IMR-90 (cell line): Measurements from ENCODE around the gene TNS3. TPM values are rescaled to one million over a fixed set of nuclear protein-coding genes. Genes with fewer than 3 reads are reported as not detected.

Experiments
- ATAC-seq: fragments of 200-7000 bp; cut with Tn5 transposase; 2 replicates; pipeline ENCODE4 v1.9.1; 2020; ENCODE audit warnings: low read depth, mild to moderate bottlenecking, moderate library complexity
- BruUV-seq: library from RNA; stranded (reverse); fragments of 400-500 nt; replicated peaks from 2 replicates; lab custom pipeline; 2021; lab: Mats Ljungman, UMichigan
- CTCF ChIA-PET: fragments of 300-600 bp; formaldehyde crosslinking; extraction: SDS; loops from one replicate; lab custom pipeline; 2021; ENCODE audit warnings: antibody characterized with exemption; lab: Yijun Ruan, JAX
- POLR2A ChIA-PET: fragments of 300-600 bp; sonication (Branson Sonifier 250); formaldehyde crosslinking; loops from one replicate; lab custom pipeline; 2022; ENCODE audit warnings: antibody characterized with exemption; ENCODE audit not compliant: unreplicated experiment; lab: Charles Lee
- DNase-seq: peaks from one replicate; pipeline ENCODE4 v3.0.0; 2013
- H2AFZ ChIP-seq: replicated peaks from 2 replicates; pipeline ENCODE3; 2013; ENCODE audit warnings: low read length, mild to moderate bottlenecking; ENCODE audit not compliant: poor library complexity
- H2AK5ac ChIP-seq: 2 replicates; pipeline ENCODE4 v1.6.1; 2013; ENCODE audit warnings: low read depth, low read length, inconsistent platforms
- H2AK9ac ChIP-seq: replicated peaks from 2 replicates; pipeline ENCODE3; 2013; ENCODE audit warnings: mild to moderate bottlenecking, low read depth, low read length, moderate library complexity; ENCODE audit not compliant: poor library complexity
- H2BK120ac ChIP-seq: 2 replicates; pipeline ENCODE4 v1.6.1; 2013; ENCODE audit warnings: low read depth, low read length, inconsistent platforms
- H2BK15ac ChIP-seq: 3 replicates; pipeline ENCODE4 v1.6.1; 2013; ENCODE audit warnings: low read depth, low read length, inconsistent platforms
- H2BK20ac ChIP-seq: 2 replicates; pipeline ENCODE4 v1.6.1; 2013; ENCODE audit warnings: low read depth, mild to moderate bottlenecking, inconsistent platforms, low read length, moderate library complexity
- H2BK5ac ChIP-seq: 2 replicates; pipeline ENCODE4 v1.6.1; 2013; ENCODE audit warnings: mild to moderate bottlenecking, low read depth, low read length, inconsistent platforms; ENCODE audit not compliant: poor library complexity, severe bottlenecking
- H3K14ac ChIP-seq: replicated peaks from 2 replicates; pipeline ENCODE4 v1.6.1; 2013; ENCODE audit warnings: low read depth, low read length, inconsistent platforms
- H3K18ac ChIP-seq: 2 replicates; pipeline ENCODE4 v1.6.1; 2013; ENCODE audit warnings: low read depth, low read length, control low read depth
- H3K23ac ChIP-seq: 2 replicates; pipeline ENCODE4 v1.6.1; 2013; ENCODE audit warnings: low read depth, low read length, inconsistent platforms
- H3K27ac ChIP-seq: 2 replicates; pipeline ENCODE4 v1.5.1; 2013; ENCODE audit warnings: mild to moderate bottlenecking, control low read depth, low read length; ENCODE audit not compliant: insufficient read depth
- H3K27me3 ChIP-seq: 2 replicates; pipeline ENCODE4 v1.6.1; 2013; ENCODE audit warnings: low read length; ENCODE audit not compliant: control insufficient read depth, insufficient read depth
- H3K36me3 ChIP-seq: 2 replicates; pipeline ENCODE4 v1.6.1; 2013; ENCODE audit warnings: low read length, mixed read lengths; ENCODE audit not compliant: control insufficient read depth, insufficient read depth
- H3K4ac ChIP-seq: 2 replicates; pipeline ENCODE4 v1.6.1; 2013; ENCODE audit warnings: low read depth, low read length, inconsistent platforms
- H3K4me1 ChIP-seq: 2 replicates; pipeline ENCODE4 v1.6.1; 2013; ENCODE audit warnings: low read length, mixed read lengths; ENCODE audit not compliant: control insufficient read depth, insufficient read depth
- H3K4me2 ChIP-seq: 2 replicates; pipeline ENCODE4 v1.6.1; 2013; ENCODE audit warnings: low read depth, mild to moderate bottlenecking, control low read depth, low read length, moderate library complexity
- H3K4me3 ChIP-seq: 2 replicates; pipeline ENCODE4 v1.5.1; 2013; ENCODE audit warnings: low read depth, mild to moderate bottlenecking, control low read depth, low read length, moderate library complexity; ENCODE audit not compliant: insufficient read depth
- H3K56ac ChIP-seq: 2 replicates; pipeline ENCODE4 v1.6.1; 2013; ENCODE audit warnings: low read length, inconsistent platforms; ENCODE audit not compliant: insufficient read depth; ENCODE audit errors: extremely low read depth
- H3K79me1 ChIP-seq, 2 experiments: 2 replicates each; pipeline ENCODE4 v1.6.1; 2013; ENCODE audit warnings: low read length in 2 of 2, inconsistent platforms in 1 of 2, low read depth in 1 of 2
- H3K9ac ChIP-seq: 2 replicates; pipeline ENCODE4 v1.6.1; 2013; ENCODE audit warnings: low read depth, low read length, control low read depth
- H3K9me1 ChIP-seq: 2 replicates; pipeline ENCODE4 v1.6.1; 2013; ENCODE audit warnings: low read length, inconsistent platforms; ENCODE audit not compliant: insufficient read depth
- H3K9me3 ChIP-seq: 2 replicates; pipeline ENCODE4 v1.6.1; 2013; ENCODE audit warnings: low read length; ENCODE audit not compliant: control insufficient read depth, insufficient read depth
- H4K20me1 ChIP-seq: 2 replicates; pipeline ENCODE4 v1.6.1; 2013; ENCODE audit warnings: low read length, inconsistent platforms; ENCODE audit not compliant: insufficient read depth
- H4K5ac ChIP-seq: 2 replicates; pipeline ENCODE4 v1.6.1; 2013; ENCODE audit warnings: mild to moderate bottlenecking, low read depth, low read length, control low read depth
- H4K8ac ChIP-seq, 2 experiments: 2 replicates each; pipeline ENCODE4 v1.6.1; 2013; ENCODE audit warnings: low read depth in 2 of 2, low read length in 2 of 2, control low read depth in 1 of 2, inconsistent platforms in 1 of 2
- H4K91ac ChIP-seq: 2 replicates; pipeline ENCODE4 v1.6.1; 2013; ENCODE audit warnings: low read depth, low read length, inconsistent platforms; ENCODE audit not compliant: insufficient read depth
- BHLHE40 ChIP-seq: fragments of 150-350 bp; IDR thresholded peaks from 2 replicates; pipeline ENCODE4 v1.6.1; 2016; ENCODE audit warnings: mild to moderate bottlenecking, low read depth, low read length
- CEBPB ChIP-seq: IDR thresholded peaks from 2 replicates; pipeline ENCODE4 v1.6.1; 2012; ENCODE audit warnings: low read depth, low read length, improper control_type of control experiment
- CHD1 ChIP-seq: IDR thresholded peaks from 2 replicates; pipeline ENCODE4 v1.6.1; 2012; ENCODE audit warnings: low read depth, low read length, improper control_type of control experiment
- FOS ChIP-seq: fragments of 150-350 bp; IDR thresholded peaks from 2 replicates; pipeline ENCODE4 v1.6.1; 2016; ENCODE audit warnings: low read depth, low read length
- MAZ ChIP-seq: IDR thresholded peaks from 2 replicates; pipeline ENCODE4 v1.6.1; 2012; ENCODE audit warnings: low read depth, mild to moderate bottlenecking, low read length, improper control_type of control experiment, moderate library complexity, borderline replicate concordance
- MXI1 ChIP-seq: IDR thresholded peaks from 2 replicates; pipeline ENCODE4 v1.6.1; 2012; ENCODE audit warnings: low read depth, mild to moderate bottlenecking, low read length, moderate library complexity, borderline replicate concordance
- NFE2L2 ChIP-seq: fragments of 150-350 bp; IDR thresholded peaks from 2 replicates; pipeline ENCODE4 v1.6.1; 2016; ENCODE audit warnings: low read depth, mild to moderate bottlenecking, low read length
- POLR2A ChIP-seq: IDR thresholded peaks from 2 replicates; pipeline ENCODE4 v1.6.1; 2012; ENCODE audit warnings: mild to moderate bottlenecking, low read depth, low read length
- RAD21 ChIP-seq: IDR thresholded peaks from 2 replicates; pipeline ENCODE4 v1.6.1; 2012; ENCODE audit warnings: low read length, improper control_type of control experiment
- RFX5 ChIP-seq: IDR thresholded peaks from 2 replicates; pipeline ENCODE4 v1.8.0; 2012; ENCODE audit warnings: low read depth, mild to moderate bottlenecking, low read length, moderate library complexity
- WGBS, 2 experiments: methylation state at CpG; one replicate each; pipeline versions ENCODE4 v1.1.5 to v1.1.7; 2013; ENCODE audit warnings: missing lambda C conversion rate in 2 of 2; ENCODE audit not compliant: insufficient read length in 1 of 2; ENCODE audit errors: extremely low coverage in 2 of 2; 5-methylcytosine and 5-hydroxymethylcytosine counted together
- dilution Hi-C: fragments of 300-500 bp; cut with HindIII; formaldehyde crosslinking; loops from one replicate; pipeline ENCODE4 v1.14.3; 2018; ENCODE audit warnings: low sequenced_read_pairs; ENCODE audit not compliant: unreplicated experiment
- in situ Hi-C: fragments of 300-500 bp; cut with MboI; formaldehyde crosslinking; loops from 3 replicates; pipeline ENCODE4 v1.14.3; 2019; ENCODE audit warnings: low sequenced_read_pairs, inconsistent platforms, mixed read lengths
- intact Hi-C: fragments of 100-400 bp; cut with micrococcal nuclease; formaldehyde crosslinking; loops from 2 replicates; pipeline ENCODE4 v1.10.0; 2022
- polyA plus RNA-seq, 3 experiments: library from polyadenylated mRNA; depleted of rRNA; stranded (reverse); fragments of >200 nt; gene quantifications; 2 replicates each; pipeline ENCODE4 v1.2.3, GENCODE V29; 2012; ENCODE audit warnings: low replicate concordance in 1 of 3
- total RNA-seq: library from RNA; depleted of rRNA; stranded (reverse); fragments of >200 nt; gene quantifications from 2 replicates; pipeline ENCODE4 v1.2.3, GENCODE V29; 2012
- TF ChIP-seq, protein P1 (sequence below): fragments of 150-350 bp; IDR thresholded peaks from 2 replicates; pipeline ENCODE4 v1.6.1; 2017; ENCODE audit warnings: mild to moderate bottlenecking, antibody characterized with exemption, low read length, low read depth

TNS3 gene
- total and polyA plus RNA-seq, 2 of the 4 experiments (the other 2 are of a cell fraction): 64.3 to 79.2 TPM

DNA sequence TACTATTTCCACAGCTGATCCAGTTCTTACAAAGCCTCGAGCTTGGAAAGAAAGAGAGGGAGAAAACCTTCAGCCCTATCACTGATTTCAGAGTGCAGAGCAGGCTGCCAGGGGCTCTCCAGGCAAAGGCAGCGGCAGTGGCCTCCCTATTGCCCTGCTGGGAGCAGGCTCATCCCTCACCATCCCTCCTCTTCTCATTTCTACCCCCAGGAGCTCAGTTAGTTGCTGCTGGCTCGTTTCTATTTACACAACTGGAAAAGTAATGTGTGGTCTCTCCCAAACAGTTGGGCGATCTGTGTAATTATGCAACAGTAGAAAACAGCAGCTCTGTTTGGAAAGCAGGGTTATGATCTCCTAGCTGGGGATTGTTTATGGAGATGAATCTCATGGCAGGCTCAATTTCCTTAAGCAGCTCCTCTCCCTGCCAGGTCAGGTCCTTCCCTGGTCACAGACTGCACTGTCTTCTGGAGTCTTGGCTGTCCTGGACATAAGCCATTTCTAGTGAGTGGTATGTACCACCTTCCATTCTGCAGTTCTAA, 28.7 kb upstream of the TNS3 start:
- Histone ChIP-seq H3K4me1 (peaks cover 19% of the 10 kb centered on the region), H3K23ac (peak overlapping the region; percentile 69), H4K8ac (peak overlapping the region; percentile 64 to 91; a peak in 3 of 4 replicates), H3K79me1 (0 out of 4 replicates have a peak, but pooled peaks cover 0 to 3% of the 10 kb centered on the region in 2 experiments), H4K20me1 (no peaks in the 10 kb centered on the region; the same call in 1 of the 2 replicates), H2BK20ac (peak overlapping the region; percentile 93), H3K9me1 (peaks cover 20% of the 10 kb centered on the region), H3K4ac (peak overlapping the region; percentile 95), H3K4me2 (peak overlapping the region; percentile 28), H2AFZ (peak overlapping the region; percentile 55), H3K14ac (peak overlapping the region; percentile 84), H3K27me3 (no peaks in the 10 kb centered on the region; the same call in 1 of the 2 replicates), H3K18ac (peak overlapping the region; percentile 77), H4K91ac (peak overlapping the region; percentile 95), H3K56ac (peak overlapping the region; percentile 96), H2BK120ac (peak overlapping the region; percentile 95), H3K9ac (peak overlapping the region; percentile 49), H3K9me3 (no peaks in the 10 kb centered on the region), H2BK15ac (peak overlapping the region; percentile 48; the same call in 2 of the 3 replicates), H3K27ac (peak overlapping the region; percentile 86), H2BK5ac (peak overlapping the region; percentile 93), H4K5ac (peak overlapping the region; percentile 66), H3K36me3 (no peaks in the 10 kb centered on the region), H2AK5ac (peak overlapping the region; percentile 73), H2AK9ac (peak overlapping the region; percentile 85), H3K4me3 (no peak overlapping the region)
- dilution Hi-C loops: no loop called here
- BruUV-seq: no TSS peak
- DNase-seq (peak; percentile 94), ATAC-seq (peak; percentile 85)
- TF ChIP-seq CHD1: no peak
- TF ChIP-seq CEBPB: peak; percentile 92
- TF ChIP-seq, protein P1, sequence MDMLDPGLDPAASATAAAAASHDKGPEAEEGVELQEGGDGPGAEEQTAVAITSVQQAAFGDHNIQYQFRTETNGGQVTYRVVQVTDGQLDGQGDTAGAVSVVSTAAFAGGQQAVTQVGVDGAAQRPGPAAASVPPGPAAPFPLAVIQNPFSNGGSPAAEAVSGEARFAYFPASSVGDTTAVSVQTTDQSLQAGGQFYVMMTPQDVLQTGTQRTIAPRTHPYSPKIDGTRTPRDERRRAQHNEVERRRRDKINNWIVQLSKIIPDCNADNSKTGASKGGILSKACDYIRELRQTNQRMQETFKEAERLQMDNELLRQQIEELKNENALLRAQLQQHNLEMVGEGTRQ: no peak
- peak; percentile 43; the same call in 1 of the 2 replicates for TF ChIP-seq BHLHE40
- TF ChIP-seq MAZ: 0 out of 2 replicates have a peak, but pooled peaks have one; percentile 12
- no peak for TF ChIP-seq FOS
- TF ChIP-seq NFE2L2: no peak
- TF ChIP-seq RFX5: no peak
- TF ChIP-seq POLR2A: peak; percentile 25; the same call in 1 of the 2 replicates
- no peak for TF ChIP-seq MXI1
- peak; percentile 8; the same call in 1 of the 2 replicates for TF ChIP-seq RAD21
- intact Hi-C loops: loop anchor here (5.0 kb wide), 2 partner anchors 38 to 42 kb away; no protein-coding TSS in a partner anchor
- in situ Hi-C loops: no loop called here
- ChIA-PET CTCF (interaction anchor here (1.0 to 1.7 kb wide), 3 partner anchors 15 to 208 kb away, joined by 3 to 7 read pairs (median 4); no protein-coding TSS in a partner anchor), POLR2A (interaction anchor here (0.6 to 1.6 kb wide), 6 partner anchors 13 to 99 kb away, joined by 3 to 7 read pairs (median 4); no protein-coding TSS in a partner anchor)
- WGBS, 2 experiments: 43% methylated on average over 1 of the region's 4 CpGs; no CpG with 5 or more reads in 1 of the 2 experiments
